HG03460 (cell line): ENCODE data around the gene MDM2.

Source experiments
- ATAC-seq: cut with Tn5 transposase; IDR thresholded peaks from one replicate; pipeline ENCODE4 v1.9.1; 2021; ENCODE audit not compliant: unreplicated experiment

MDM2 gene

GRCh38 chr12:68850390-68850789 lies 42.4 kb downstream of the MDM2 start:
- no peak for ATAC-seq

DNA sequence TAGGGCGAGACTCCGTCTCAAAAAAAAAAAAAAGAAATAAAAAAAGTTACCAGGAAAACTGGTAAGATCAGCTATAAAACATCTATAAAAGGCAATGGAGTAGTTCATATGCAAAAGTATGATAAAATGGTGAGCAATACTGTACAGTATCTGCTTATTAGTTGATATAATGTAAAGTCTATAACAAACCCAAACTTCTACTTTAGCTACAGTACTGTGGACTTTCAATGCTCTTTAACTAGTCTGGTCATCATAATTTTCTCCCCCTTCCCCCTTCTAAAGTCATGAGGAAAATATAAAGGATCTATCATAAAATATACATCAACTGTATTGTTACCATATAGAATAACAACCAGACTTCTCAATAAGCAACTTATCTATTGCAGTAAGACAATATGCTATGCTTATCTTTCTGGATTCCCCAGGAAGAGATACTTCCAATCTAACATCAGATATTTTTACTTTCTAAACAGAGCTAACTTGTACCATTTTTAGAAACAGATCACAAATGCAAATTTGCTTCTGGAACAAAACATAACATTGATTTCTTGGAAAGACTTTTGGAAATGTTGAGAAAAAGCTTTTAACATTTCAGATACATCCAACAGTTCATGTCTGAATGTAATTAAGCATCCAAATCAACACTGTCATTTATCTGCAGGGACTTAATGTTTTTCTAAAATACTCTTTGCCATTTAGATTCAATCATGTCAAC lies 43.8 kb downstream of the MDM2 start:
- no peak for ATAC-seq

- no peak for ATAC-seq
Observed at GRCh38 chr12:68853396-68854077, 45.6 kb downstream of the MDM2 start.

- ATAC-seq = no peak
Observed at GRCh38 chr12:68854078-68854468, 46.1 kb downstream of the MDM2 start.

GRCh38 chr12:68854554-68854953 lies 46.6 kb downstream of the MDM2 start:
- ATAC-seq = no peak

- ATAC-seq = no peak
Observed at GRCh38 chr12:68855111-68855510, 47.1 kb downstream of the MDM2 start.

DNA sequence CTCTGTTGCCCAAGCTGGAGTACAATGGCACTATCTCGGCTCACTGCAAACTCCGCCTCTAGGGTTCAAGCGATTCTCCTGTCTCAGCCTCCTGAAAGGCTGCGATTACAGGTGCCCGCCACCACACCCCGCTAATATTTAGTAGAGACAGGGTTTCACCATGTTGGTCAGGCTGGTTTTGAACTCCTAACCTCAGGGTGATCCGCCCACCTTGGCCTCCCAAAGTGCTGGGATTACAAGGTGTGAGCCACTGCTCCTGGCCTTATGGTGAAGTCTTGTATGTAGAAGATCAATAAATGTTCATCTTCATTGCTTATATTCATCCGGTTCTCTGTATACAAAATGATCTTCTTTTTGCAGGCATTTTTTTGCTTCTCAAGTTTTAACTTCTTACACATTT lies 47.8 kb downstream of the MDM2 start:
- no peak for ATAC-seq

DNA sequence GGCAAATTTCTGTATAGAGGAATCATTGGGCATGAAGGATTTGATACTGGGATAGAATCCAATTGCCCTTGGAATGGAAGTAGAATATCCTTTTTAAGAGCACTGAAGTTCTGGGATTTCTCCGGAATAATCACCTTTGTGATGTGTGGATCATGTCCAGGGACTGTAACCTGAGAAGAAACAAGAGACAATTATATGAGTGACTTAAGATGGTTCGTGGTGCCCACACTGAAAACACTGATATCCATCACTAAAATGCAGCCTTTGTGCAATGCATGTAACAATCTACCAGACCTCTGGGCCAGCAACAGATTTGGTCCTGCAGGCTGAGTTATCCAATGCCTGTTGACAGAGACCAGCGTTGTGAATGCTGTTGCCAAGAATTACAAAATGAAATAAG lies 48.5 kb downstream of the MDM2 start:
- no peak for ATAC-seq

DNA sequence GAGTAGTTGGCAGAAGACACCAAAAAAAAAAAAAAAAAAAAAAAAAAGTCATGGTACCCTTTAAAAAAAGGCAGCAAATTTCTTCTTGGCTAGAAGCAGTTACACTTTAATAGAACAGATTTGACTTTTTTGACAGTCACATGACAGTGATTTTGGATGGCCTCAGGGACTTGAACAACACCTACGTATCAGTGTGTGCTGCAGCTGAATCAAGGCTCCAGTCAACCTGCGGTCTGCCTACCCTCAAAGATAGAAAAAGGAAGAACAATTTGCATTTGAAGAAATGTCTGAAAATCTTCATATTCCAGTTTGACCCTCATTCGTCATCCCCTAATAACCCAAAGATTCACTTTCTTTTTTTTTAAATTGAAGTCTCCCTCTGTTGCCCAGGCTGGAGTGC lies 53.9 kb downstream of the MDM2 start:
- ATAC-seq = no peak

- no peak for ATAC-seq
Observed at GRCh38 chr12:68863109-68863770, 55.3 kb downstream of the MDM2 start.

GRCh38 chr12:68863886-68864454 lies 56.0 kb downstream of the MDM2 start:
- peak; percentile 63 for ATAC-seq

- ATAC-seq = no peak
Observed at GRCh38 chr12:68864604-68865003, 56.6 kb downstream of the MDM2 start.

DNA sequence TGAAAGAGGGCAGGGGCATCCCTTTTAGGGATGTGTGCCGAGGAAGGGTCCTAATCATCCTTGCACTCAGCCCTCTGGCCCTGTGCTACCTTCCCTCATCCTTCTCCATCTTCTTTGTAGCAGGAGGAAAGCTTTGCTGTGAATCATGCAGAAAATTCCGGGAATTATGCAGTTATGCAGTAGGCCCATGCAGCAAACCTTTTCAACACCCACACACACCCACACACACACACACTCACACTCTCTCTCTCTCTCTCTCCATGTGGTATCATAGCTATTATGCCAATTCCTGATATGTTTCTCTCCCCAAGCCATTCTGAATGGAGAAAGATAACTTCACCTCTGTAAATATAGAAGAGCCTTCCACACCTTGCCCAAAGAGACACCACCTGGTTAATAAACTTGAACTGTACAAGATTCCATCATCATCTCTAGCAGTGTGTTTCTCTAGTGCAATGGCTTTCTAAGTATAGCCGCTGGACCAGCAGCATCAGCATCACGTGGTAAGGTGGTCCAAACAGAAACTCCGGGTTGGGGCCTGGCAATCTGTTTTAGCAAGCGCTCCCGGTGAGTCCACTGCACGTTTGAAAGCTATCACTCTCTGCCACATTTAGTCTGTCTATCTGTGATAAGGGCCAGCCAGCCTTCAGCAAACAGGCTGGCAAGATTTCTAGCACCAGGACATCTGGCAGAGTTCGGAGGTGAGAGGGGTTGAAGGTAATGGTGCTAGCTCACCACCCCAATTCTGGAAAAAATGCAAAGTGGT lies 57.6 kb downstream of the MDM2 start:
- no peak for ATAC-seq

GRCh38 chr12:68866950-68867349 lies 59.0 kb downstream of the MDM2 start:
- ATAC-seq = no peak

GRCh38 chr12:68867606-68868005 lies 59.6 kb downstream of the MDM2 start:
- ATAC-seq = no peak

- ATAC-seq = no peak
Observed at GRCh38 chr12:68868043-68868790, 60.2 kb downstream of the MDM2 start.

DNA sequence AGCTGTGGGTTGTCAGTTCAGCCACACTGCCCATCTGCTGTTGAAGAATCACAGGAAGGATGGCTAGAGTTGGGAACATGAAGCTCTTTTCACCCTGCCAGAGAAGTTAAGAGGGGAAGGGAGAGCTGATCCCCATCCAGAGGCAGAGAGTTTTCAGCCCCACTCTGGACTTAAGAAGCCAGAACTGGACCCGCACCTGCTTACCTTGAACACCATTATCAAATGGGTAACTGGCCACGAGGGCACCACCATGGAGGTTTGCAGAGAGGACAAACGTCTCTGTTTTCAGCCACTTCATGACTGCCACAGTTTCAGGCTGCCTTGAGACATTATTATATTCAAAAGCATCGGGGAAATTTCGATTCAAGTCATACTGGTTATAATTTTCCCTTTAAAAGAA lies 62.0 kb downstream of the MDM2 start:
- no peak for ATAC-seq

GRCh38 chr12:68870443-68870842 lies 62.5 kb downstream of the MDM2 start:
- no peak for ATAC-seq

DNA sequence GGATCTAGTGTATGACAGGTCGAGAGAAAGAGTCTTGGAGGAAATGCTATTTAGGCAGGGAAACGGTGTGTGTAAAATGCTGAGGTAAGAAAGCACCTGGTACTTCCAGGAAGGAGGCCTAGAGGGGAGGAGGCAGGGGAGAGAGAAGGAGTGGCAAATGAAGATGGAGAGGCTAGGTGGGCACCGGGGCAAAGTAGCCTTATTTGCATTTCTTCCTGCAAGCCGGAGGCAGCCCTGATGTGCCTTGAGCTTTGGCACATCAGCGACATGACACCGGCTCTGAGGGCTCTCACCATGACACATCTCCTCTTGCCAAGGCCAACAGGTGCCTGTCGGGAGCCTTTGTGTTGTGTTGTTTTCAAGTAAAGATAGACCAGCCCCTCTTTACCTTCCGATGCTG lies 63.4 kb downstream of the MDM2 start:
- ATAC-seq = no peak

- peak; percentile 56 for ATAC-seq
Observed at GRCh38 chr12:68871921-68872320, 63.9 kb downstream of the MDM2 start.
